Activated CD8-positive, alpha-beta memory T cell treated with anti-CD3 and anti-CD28 coated beads for 4 hours (primary cell): Measurements from ENCODE around the gene SHROOM3.

Experiments used
- DNase-seq, 2 donors: peaks; one replicate each; pipeline ENCODE4 v3.0.0-alpha.2; 2020; ENCODE audit warnings: low read depth in 2 of 2

The SHROOM3 gene

DNA sequence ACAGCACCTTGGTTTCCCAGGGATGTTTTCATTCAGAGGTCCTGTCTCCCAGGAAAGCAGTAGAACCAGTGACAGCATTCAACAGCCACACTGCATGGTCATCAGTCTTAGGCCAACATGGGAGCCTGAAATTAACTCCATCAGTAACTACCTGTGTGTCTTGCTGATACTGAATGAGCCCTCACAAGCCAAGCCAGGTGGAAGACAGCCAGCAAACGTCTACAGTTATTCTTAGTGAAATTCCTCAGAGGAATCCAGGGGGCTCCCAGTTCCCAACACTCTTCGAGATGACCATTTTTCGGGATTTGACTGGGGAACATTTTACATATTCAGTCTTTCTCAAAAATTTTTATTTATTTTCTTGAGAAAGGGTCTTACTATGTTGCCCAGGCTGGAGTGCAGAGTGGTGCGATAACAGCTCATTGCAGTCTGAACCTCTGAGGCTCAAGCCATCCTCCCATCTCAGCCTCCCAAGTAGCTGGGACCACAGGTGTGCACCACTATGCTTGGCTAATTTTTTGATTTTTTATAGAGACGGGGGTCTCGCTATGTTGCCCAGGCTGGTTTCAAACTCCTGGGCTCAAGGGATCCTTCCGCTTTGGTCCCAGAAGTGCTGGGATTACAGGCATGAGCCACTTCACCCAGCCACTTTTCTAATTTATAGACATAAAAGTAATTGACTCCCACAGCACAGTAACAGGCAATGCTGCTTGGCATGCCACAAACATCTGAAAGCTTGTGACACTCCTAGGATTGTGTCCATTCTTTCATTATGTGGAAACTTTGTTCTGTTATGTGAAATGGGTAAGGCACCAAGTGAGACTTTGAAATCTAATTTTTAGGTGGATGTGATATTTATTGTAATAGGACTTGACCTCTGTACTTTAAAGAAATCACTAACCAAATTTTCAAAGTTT is 346.0 kb downstream of the SHROOM3 start:
- DNase-seq: no peak

DNA sequence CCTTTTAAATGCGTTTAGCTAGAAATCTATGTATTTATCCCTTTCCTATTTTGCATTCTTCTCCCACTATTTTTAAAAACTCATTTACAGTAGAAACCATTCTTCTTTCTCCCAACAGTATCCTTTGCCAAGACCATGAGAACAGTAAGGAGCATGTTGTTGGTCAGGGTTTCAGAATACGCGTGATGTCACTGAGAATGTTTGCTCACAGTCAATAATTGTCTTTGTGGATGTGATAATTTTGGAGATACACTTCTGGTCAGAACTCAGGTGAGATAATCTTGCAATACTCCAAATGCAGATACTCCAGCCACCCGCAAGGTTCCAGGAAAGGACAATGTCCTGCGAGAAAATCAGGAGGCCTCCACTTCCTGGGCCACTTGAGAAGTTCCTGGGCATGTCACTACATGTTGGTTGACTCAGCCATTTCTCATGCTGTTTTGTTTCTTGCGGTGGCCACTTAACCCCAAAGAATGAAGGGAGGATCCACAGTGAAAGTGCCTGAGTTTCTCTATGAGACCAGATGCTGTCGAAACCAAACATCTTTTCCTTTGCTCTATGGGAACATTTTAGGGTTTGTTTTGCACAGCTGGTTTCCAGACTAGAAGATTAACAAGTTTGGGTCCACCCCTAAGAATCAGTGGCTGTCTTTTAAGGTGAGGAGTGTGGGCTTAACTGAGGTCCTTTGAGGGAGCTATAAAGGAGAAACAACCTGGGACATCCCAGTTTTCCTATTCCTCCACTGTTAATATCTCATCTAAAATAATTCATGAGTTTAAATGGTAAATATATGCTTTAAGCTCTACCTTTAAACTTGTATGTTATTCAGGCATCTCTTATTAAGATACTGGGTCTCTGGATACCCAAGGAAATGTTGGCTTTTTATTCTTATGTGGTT is 346.9 kb downstream of the SHROOM3 start:
- no peak for DNase-seq

DNA sequence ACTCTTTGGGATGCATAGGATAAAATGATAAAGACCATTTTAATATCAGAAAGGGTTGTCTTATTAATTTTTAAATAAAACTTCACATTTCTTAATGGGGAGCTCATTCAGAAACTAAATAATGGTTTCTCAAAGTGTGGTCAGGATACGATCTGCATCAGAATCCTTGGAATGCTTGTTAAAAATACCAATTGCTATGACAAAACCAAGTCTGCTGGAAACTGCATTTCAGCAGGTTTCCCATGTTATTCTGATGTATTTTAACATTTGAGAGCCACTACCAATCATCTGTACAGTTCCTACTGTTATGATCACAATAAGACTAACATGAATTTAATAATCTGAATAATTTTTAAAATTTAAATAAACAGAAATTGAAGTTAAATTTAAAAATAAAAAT is 347.8 kb downstream of the SHROOM3 start:
- DNase-seq: no peak

DNA sequence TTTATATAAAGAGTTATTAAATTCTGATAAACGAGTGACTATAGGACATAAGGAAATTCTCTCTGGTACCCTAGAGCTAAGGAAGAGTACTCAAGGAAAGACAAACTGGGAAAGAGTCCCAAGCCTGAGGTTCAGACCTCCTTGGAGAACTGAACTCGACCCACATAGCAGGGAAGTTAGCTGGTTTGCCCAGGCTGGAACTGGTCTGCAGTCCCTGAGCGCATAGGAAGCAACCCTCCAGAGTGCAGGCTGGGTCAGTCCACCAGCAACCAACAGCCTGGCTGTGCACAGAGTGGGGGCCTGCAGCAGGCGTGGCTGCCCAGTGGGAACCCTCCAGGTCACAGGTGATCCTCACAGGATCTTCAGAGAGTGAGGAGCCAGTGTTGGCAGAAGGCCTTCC is 348.8 kb downstream of the SHROOM3 start:
- DNase-seq: no peak

DNA sequence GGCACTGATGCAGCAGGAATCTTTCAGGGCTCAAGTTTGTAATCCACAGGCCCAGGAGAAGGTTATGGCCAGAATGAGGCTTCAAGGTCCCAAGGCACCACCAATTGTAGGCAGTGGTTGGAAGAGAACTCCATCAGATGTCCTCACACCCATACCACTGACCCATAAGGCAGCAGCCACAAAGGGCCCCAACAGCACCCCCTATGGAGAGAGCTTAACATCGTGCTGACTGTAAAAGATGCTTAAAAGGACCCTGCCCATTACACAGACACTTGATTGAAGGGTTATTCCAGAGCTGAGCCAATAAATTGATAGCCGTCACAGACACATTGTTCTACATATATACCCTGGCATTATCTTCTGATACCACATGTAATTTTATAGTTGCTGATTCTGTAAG is 349.2 kb downstream of the SHROOM3 start:
- no peak for DNase-seq

DNA sequence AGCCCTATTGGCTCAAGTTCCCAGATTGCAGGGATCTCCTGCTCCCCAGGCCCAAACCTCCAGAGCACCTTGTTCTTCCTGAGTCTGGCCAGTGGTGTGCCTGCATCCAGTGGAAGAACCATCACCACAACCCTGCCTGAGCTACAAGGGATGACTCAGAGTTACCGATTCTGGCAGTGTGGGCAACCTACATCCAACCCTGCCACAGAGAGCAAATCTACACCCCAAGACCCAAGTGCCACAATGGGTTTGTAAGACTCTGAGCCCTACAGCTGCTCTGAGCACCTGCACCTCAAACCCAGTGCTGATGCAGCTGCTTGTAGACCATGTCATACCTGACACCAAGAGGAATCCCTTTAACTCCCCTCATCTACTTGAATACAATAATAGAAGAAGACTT is 352.9 kb downstream of the SHROOM3 start:
- DNase-seq: no peak

DNA sequence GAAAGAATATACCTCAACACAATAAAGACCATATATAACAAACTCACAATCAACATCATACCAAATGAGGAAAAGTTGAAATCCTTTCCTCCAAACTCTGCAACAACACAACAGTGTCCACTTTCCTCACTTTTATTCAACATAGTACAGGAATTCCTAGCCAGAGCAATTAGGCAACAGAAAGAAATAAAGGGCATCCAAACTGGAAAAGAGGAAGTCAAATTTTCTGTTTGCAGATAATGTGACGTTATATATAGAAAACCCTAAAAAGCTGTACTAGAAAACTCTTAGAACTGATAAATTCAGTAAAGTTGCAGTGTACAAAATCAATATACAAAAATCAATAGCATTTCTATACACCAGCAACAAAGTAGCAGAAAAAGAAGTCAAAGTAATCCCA is 355.3 kb downstream of the SHROOM3 start:
- no peak for DNase-seq

DNA sequence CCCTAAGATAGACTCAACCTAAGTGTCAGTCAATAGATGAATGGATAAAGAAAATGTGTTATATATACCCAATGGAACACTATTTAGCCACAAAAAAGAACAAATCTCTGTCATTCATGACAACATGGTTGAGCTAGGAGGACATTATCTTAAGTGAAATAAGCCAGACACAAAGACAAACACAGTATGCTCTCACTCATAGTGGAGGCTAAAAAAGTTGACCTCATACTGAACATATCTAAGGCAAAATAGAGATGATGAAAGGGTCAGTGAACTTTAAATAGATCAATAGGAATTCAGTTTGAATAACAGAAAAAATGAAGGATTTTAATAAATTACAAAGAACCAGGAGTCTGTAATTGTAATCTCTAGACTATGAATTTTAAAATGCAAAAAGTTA is 356.4 kb downstream of the SHROOM3 start:
- no peak for DNase-seq

DNA sequence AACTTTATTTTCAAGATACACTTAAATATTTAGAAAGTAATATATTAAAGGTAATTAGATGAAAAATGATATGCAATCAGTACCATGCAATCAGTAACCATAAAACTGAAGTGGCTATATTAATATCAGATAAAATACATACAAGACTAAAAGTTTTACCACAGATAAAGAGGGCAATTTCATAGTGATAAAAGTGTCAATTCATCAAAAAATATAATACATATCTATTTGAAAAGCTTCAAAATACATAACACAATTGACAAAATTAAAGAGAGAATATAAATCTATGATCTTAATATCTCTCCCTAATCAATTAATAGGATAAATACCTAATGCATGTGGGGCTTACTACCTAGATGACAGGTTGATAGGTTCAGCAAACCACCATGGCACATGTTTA is 357.4 kb downstream of the SHROOM3 start:
- DNase-seq: no peak

DNA sequence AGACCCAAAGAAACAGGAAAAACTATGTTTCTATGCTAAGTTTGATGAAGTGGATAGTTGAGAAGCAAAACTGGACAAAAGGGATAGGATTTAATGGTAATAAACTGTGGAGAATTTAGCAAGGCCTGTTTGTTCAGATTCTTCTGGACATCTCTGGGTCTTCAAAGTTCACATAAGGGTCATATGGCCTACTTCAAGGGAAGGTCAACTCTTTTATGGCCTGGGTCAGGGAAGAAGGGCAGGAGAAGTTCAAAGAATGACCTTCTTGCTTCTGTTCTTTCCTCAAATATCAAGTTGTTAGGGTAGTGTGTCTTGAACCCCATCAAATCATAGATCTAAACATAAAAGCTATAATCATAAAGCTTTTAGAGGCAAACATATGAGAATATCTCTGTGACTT is 360.2 kb downstream of the SHROOM3 start:
- DNase-seq: no peak

DNA sequence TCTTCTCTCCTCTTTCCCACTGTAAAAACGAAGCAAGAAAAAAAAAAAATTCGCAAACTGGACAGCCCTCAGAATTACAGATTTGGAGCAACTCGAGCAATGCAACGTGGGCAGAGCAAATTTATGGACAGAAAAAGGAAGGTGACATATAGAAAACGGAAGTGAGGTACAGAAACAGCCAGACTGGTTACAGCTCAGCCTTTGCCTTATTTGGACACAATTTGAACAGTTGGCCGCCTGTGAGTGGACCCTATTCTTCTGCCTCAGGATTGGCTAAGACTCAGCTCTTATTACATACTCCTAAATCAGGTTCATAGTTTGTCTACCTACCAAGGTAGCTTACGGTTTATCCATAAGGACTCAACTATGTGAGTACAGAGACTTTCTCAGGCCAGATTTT is 364.1 kb downstream of the SHROOM3 start:
- no peak for DNase-seq

DNA sequence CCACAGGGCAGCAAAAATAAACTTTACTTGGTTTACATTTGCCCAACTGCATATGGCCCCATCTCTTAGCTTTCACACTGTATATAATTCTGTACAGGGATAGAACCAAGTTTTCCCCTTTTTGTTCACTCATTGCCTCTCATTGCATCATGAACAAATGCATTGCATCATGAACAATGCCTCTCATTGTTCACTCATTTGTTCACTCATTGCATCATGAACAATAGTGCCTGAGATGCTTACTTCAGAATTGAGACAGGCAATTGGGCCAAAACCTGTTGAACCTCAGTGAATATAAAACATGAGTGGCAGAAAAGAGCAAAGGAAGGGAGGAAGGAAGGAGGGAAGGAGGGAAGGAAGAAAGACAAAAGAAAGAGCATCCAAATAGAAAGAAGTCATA is 364.7 kb downstream of the SHROOM3 start:
- DNase-seq: no peak

DNA sequence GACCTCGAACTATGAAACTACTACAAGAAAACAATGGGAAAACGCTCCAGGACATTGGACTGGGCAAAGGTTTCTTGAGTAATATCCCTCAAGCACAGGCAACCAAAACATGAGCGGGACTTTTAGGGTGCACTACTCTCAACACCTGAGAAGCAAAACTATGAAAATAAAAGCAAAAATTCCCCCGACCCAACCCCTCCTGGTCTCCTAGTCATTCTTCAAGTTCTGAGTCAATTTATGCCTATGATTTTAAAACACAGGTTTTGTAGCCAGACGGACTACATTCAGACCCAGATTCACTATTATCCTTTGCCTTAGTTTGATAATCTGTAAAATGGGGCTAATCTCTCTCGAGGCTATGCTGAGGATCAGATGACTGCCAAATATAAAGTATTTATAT is 365.9 kb downstream of the SHROOM3 start:
- DNase-seq: no peak

DNA sequence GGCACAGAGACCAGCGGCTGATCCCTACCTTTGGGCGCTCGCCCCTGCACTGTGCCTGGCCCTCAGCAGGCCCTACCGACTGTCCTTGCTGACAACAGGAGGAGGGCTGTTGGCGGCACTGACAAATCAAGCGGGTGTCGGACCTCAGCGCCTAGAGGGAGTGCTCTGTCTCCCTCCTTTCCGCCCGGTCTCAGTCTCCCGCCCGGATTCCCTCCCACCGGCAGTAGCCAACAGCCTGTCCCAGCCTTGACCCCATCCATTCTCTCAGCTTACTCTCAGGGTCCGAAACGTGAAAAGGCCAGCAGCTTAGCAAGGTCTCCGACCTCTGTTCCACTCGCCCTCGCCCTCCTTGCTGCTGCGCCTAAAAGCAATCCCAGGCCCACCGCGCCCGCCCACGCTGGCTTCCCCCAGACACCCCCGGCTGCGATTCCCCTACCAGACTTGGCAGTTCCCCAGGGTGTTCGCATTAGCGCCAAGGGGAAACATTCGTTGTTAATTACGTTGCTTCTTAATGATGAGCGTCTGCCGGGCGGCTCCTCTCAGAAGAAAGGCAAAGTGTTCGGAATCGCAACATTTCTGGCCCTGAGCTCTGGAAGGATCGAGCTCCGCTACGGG is 366.7 kb downstream of the SHROOM3 start:
- DNase-seq: no peak

DNA sequence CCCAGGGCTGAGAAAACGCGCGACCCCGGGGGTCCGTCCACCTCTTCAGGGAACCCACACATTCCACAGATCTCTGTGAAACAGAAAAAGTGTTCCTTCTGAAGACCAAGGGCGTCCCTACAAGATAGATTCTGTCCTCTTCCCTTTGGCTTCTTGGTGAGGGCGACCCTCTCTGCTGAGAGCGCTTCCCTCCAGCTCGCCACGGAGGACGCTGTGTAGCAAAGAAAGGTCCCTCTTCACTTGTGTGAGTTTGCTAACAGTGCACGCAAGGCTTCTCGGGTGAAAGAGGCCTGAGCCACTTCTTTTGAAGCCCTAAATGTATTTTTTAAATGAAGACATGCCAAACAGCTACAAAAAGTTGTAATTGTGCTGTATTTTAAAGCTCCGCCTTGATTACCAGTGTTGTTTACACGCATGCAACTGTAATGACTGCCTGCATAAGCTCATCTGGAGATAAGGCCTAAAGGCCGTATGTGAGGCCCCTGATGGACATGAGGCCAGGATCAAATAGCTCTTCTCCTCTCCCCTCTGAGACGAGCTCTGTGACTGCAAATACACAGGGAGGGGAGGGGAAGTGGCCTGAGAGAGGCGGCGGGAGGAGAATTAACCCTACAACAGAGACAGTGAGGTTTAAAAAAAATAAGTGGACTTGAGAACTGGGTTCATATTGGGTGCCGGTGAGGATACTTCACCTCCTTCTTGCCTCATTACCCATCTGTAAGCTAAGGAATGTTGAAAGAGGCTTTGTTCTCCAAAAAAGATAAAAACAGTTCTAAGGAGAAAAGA is 367.4 kb downstream of the SHROOM3 start:
- no peak for DNase-seq

DNA sequence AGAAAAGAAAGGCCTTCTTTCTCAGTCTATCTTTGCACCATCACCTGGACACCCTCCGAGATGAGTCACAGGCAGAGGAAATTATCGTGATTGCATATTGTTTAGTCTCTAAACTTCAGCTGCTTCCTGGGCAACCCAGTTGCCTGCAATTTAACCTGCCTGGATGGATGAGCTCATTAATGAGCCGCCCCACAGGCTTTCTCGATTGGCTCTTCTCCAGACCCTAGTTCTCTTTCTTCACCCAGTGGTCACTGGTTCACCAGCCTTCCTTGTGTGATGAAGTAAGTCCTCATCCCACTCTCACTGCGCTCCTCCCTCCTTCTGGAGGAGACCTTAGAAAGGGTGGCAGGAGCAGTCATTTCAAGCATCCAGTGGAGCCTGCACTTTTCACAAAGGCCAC is 368.5 kb downstream of the SHROOM3 start:
- no peak for DNase-seq

DNA sequence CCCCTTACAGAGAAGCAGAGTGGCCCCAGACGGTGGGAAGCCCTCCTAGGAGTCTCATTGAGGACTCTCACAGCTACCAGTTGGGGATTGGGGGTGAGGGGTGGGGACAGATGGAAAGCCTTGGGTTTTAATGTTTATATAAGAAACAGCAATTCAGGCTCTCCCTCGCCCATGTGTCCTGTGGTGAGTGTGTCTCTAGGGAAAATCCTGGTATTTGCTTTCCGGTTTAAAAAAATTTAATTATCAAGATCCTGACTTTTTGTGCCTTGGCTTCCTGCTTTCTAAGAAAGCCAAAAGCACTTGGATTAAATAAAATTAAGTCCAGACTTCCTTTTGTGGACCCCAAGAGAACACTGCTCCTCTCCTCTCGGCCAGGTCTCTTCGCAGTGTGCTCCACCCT is 369.1 kb downstream of the SHROOM3 start:
- DNase-seq: no peak

DNA sequence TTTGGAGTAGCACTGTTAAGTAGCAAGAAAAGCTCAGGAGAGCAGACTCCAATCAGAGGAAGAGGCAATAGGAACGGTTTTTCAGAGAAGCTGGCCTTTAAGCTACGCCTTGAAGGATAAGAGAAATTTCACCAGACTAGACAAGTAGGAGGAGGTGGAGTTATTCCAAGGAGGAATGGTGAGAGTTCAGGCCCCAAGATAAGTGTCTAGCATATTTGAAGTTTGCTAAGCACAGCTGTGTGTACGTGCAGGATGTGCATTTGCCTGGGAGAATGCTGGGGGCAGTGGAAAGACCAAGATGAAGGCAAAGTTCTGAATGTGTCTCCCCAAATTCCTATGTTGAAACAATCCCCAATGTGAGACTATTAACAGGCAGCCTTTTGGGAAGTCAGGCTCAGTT is 371.3 kb downstream of the SHROOM3 start:
- DNase-seq: no peak

DNA sequence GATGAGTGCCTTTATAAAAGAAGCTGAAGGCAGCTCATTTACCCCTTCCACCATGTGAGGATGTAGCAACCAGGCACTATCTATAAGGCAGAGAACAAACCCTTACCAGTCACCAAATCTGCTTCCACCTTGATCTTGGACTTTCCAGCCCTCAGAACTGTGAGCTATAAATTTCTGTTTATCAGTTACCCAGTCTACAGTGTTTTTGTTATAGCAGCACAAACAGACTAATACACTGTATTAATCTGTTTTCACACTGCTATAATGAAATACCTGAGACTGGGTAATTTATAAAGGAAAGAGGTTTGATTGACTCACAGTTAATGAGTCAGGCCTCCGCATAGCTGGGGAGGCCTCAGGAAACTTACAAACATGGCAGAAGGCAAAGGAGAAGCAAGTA is 371.7 kb downstream of the SHROOM3 start:
- no peak for DNase-seq

DNA sequence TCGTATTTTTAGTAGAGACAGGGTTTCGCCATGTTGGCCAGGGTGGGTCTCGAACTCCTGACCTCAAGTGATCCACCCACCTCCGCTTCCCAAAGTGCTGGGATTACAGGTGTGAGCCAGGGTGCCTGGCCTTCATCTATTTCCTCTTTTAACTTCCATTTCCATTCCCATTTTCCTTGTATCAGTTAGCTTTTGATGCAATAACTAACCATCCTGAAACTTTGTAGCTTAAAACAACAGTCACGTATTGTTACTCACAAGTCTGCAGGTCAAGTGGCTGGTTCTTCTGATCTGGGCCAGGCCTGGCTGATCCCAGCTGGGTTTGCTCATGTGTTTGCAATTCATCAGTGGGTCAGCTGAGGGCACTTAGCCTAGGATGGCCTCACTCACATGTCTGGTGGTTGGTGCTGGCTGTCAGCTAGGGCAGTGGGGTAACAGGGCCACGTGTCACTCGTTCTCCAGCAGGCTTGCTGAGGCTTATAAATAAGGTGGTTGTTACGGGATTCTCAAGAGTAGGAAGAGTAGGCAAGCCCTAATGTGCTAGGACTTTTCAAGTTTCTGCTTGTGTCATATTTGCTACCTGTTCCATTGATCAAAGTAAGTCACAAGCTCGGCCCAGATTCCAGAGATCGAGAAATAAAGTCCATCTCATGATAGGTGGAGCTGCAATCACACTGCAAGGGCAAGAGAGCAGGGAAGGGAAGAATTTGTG is 374.7 kb downstream of the SHROOM3 start:
- DNase-seq: no peak
